IPS DF 19.7 (cell line): ENCODE data around the gene IL6R.

ENCODE experiments used
- DNase-seq: peaks from one replicate; pipeline ENCODE4 v3.0.0-alpha.2; 2013; ENCODE audit warnings: low read depth, low spot score

Gene IL6R

DNA sequence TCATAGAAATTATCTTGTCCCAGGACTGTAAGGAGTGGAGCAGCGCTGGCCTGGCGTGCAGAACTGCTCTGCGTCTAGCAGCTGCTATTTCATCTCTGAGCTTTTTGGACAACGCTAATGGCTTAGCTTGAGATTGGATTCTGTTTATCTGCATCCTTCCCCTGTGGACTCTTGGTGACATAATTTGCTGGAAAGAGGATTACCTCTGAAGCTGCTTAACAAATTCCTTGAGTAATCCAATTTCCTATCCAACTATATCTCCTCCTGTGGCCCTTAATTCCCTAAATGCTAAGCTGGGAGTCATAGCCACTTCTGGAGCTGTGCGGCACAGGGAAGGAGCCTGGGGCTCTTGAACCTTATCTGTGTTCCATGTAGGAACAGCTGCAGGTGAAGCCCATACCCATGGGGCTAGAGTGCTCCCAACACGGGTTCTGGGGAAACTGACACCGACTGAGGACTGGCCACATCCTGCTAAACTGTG, 43.2 kb downstream of the IL6R start:
- no peak for DNase-seq

DNA sequence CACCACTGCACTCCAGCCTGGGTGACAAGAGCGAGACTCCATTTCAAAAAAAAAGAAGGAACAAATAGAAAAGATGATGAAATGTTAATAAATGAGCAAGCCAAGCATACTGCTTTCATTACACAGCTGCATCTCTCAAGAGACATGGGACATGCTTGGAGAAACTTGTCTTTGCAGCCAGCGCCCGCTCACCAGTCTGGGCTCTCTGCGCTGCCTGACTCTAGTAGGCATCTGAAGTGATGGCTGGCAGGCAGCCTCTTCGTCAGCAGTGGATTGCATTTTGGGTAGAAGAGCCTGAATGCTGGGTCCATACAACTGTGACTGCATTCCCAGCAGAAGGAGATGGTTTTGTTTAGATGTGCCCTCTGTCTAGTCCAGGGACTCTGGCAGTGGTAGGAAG, 48.0 kb downstream of the IL6R start:
- no peak for DNase-seq

DNA sequence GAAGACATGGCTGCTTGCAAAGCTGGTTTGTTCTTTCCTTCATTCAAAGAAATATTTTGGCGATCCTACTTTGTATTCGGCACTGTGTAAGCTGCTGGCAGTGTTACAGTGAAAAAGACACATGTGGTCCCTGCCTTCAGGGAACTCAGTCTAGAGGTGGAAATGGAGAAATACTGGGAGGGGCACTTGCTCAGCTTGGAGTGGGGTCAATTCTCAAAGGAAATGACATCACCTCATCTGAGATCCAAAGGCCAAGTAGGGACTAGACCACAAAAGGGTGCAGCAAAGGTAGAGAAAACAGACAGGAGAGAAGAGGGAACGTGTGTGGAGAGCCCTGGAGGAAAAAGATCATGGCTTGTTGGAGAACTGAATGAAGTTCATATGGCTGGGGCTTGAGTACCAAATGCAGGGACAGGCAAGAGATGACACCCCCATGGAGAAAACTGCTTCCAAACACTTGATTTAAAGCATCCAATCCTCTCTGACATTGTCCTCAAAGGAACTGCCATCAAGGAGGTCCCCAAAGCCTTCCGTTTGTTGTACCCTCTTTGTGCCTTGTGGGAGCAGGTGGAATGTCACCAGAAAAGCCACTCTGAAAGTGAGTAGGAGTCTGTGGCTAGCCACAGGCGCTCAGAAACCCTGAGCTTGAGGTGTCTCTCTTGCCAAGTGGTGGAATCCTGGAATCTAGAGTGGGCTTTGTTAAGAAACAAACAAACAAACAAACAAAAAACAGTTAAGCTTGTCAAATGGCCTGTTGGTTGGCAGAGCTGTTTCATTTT, 48.6 kb downstream of the IL6R start:
- DNase-seq, result no peak

DNA sequence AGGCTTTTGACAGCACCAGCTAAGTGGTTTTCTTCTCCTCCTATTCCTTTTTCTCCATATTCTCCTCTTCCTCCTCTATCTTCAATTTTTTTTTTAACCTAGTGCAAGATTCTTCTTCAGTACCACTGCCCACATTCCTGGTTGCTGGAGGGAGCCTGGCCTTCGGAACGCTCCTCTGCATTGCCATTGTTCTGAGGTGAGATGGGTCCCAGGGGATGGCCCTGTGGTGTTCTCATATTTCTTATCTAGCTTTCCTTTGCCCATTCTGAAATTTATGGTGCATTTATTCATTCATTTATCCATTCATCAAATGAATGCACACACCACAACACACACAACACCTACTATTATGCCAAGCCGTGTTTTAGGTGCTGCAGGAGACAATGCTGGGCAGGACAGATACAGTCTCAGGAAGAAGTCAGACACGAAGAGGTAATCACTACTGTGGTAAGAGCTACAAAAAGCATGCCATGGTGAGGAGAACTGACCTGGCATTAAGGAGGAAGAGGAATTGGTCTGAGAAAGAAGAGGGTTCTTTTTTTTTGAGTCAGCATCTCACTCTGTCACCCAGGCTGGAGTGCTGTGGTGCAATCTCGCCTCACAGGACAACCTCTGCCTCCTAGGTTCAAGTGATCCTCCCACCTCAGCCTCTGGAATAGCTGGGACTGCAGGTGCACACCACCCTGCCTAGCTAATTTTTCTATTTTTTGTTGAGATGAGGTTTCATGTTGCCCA, 49.4 kb downstream of the IL6R start:
- DNase-seq, result no peak

DNA sequence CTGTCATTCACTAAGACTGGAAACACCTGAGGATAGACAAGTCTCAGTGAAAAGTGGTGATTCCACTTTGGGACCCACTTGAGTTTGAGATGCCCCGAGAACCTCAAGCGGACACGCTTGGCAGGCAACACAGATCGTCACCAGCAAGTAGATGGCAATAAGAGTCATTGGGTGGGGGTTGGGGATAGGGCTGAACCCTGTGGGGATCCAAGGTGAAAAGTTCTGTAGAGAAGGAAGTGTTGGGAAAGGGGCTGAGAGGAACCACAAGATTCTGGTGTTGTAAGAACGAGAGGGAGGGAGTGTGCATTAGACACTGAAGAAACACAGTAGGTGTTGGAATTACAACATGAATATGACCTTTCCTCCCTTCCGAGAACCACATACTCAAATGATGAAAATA, 51.5 kb downstream of the IL6R start:
- DNase-seq, result no peak

DNA sequence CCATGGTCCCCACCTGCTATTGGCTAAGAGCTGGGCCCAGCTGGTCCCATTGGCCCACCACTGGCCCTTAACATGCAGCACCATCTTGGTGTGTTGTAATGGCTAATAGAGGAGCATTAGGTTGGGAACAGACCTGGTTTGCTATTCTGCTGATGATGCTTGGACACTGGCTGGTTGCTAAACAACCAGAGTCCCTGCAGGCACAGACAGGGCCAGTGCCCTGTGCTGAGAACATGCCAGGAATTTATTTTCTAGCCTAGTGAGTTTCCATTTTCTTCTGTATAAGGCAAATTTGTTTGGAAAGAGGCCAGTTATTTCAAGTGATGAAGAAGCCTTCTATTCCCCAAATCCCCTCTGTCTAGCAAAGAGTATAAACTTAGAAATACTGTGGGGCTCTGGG, 53.9 kb downstream of the IL6R start:
- no peak for DNase-seq

DNA sequence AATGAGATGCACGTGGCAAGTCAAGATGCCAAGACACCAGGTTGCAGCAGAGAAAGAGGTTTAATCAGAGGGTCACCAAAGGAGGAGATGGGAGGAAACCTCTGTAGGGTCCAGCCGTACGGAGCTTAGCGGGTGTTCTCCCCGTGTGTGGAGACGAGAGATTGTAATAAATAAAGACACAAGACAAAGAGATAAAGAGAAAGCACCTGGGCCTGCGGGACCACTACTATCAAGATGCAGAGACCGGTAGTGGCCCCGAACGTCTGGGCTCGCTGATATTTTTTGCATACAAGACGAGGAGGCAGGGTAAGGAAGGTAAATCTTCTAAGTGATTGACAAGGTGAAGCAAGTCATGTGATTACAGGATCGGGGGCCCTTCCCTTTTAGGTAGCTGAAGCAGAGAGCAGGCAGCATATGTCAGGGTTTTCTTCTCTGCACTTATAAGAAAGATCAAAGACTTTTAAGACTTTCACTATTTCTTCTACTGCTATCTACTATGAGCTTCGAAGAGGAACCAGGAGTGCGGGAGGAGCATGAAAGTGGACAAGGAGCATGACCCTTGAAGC, 55.6 kb downstream of the IL6R start:
- no peak for DNase-seq

DNA sequence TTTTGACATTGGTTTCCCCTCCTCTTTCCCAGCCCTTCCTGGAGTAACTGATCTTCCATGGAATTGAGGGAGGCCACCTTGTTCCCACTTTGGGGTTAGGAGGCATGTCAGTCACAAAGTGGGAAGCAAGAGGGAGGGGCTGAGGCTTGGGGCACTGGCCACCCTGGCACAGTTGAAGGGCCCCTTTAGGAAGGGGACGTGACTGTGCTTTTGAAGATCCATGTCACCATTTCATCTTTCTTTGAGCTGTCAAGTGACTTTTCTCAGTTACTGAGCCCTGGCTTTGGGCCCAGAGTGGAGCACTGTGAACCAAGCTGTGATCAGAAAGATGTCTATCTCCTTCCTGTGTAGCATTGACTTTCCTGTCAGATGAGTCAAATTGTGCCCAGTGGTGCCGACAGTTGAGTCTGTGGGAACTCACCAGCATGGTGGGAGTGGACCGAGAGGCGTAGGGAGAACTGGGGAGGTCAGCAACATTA, 58.4 kb downstream of the IL6R start:
- no peak for DNase-seq

DNA sequence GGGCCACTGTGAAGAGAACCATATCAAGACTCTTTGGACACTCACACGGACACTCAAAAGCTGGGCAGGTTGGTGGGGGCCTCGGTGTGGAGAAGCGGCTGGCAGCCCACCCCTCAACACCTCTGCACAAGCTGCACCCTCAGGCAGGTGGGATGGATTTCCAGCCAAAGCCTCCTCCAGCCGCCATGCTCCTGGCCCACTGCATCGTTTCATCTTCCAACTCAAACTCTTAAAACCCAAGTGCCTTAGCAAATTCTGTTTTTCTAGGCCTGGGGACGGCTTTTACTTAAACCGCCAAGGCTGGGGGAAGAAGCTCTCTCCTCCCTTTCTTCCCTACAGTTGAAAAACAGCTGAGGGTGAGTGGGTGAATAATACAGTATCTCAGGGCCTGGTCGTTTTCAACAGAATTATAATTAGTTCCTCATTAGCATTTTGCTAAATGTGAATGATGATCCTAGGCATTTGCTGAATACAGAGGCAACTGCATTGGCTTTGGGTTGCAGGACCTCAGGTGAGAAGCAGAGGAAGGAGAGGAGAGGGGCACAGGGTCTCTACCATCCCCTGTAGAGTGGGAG, 60.6 kb downstream of the IL6R start:
- no peak for DNase-seq

DNA sequence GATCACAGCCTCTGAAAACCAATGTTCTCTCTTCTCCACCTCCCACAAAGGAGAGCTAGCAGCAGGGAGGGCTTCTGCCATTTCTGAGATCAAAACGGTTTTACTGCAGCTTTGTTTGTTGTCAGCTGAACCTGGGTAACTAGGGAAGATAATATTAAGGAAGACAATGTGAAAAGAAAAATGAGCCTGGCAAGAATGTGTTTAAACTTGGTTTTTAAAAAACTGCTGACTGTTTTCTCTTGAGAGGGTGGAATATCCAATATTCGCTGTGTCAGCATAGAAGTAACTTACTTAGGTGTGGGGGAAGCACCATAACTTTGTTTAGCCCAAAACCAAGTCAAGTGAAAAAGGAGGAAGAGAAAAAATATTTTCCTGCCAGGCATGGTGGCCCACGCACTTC, 61.1 kb downstream of the IL6R start:
- DNase-seq, result no peak

DNA sequence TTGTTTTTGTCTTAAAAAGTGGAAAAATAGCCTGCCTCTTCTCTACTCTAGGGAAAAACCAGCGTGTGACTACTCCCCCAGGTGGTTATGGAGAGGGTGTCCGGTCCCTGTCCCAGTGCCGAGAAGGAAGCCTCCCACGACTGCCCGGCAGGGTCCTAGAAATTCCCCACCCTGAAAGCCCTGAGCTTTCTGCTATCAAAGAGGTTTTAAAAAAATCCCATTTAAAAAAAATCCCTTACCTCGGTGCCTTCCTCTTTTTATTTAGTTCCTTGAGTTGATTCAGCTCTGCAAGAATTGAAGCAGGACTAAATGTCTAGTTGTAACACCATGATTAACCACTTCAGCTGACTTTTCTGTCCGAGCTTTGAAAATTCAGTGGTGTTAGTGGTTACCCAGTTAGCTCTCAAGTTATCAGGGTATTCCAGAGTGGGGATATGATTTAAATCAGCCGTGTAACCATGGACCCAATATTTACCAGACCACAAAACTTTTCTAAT, 61.8 kb downstream of the IL6R start:
- no peak for DNase-seq

DNA sequence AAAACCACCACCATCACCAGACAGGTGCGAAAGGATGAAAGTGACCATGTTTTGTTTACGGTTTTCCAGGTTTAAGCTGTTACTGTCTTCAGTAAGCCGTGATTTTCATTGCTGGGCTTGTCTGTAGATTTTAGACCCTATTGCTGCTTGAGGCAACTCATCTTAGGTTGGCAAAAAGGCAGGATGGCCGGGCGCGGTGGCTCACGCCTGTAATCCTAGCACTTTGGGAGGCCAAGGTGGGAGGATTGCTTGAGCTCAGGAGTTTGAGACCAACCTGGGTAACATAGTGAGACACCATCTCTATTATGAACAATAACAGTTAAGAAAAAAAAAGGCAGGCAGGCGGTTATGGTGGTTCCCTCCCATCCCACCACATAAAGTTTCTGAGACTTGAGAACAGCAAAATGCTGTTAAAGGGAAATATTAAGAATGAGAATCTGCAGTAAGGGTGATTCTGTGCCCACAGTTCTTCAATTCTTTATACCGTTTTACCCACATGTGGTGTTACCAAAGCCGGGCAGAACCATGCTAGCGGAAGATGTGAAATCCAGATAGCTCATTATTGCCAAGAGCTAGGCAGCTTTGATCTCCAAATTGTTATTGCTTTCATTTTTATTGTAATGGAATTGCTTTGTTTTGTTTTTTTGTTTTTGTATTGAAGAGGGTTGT, 62.4 kb downstream of the IL6R start:
- no peak for DNase-seq

DNA sequence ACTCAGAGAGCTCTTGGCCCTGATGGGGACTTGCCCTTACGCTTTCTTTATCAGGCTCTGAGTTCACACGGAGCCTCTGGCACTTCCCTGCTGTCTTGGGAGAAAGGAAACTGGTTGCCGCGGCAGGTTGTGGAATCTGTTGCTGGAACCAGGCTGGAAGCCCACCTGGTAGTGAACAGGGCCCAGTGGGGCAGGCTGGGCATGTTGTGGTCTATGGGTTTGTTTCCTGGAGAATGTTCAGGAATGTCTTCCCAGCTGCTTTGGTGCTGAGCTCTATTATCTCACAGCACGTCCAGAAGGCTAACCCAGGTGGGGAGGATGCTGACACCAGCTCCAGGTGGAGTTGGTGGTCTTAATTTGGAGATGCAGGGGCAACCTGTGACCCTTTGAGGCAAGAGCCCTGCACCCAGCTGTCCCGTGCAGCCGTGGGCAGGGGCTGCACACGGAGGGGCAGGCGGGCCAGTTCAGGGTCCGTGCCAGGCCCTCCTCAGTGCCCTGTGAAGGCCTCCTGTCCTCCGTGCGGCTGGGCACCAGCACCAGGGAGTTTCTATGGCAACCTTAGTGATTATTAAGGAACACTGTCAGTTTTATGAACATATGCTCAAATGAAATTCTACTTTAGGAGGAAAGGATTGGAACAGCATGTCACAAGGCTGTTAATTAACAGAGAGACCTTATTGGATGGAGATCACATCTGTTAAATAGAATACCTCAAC, 63.5 kb downstream of the IL6R start:
- DNase-seq, result no peak

DNA sequence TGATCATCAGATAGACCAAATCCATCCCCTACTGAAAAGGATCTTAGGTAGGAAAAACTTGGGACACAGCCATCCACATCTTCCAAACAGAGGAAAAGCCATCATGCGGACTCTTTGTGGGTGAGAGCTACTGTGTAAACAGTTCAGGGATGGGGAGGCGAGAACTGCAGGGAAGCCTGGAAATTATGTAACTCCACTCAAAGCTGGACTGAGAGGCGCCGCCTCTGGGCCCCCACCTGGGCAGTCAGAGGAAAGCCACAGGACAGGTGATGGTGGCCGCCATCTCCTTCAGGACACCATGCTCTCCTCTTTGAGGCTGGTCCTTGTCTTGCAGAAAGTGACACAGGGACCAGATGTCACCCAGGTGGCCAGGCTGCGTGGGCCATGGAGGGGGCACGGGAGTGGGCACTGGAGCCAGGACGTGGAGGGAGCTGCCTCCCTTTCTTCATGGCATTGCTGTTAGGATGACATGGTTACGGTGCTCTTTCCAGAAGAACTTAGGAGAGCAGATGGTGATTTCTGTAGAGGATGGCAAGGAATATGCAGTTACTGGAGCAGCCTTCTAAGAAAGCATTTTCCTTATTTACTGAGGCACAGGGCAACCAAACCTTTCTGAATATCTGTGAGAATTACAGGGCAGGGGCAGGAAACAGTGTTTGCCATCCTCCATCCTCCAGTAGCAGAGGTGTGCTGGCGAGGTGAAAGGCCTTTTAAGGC, 64.9 kb downstream of the IL6R start:
- DNase-seq, result no peak

DNA sequence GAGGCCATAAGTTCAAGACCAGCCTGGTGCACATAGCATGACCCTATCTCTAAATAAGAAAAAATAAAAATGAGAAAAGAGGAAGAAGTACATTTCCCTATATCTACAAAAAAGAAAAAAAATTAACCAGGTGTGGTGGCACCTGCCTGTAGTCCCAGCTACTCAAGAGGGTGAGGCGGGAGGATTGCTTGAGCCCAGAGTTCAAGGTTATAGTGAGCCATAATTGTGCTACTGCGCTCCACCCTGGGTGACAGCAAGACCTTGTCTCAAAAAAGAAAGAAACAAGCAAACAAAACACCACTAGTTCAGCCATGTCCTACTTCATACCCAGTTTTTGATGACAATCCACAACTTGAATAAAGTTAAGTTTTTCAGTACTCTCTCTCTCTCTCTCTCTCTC, 66.2 kb downstream of the IL6R start:
- DNase-seq, result no peak

DNA sequence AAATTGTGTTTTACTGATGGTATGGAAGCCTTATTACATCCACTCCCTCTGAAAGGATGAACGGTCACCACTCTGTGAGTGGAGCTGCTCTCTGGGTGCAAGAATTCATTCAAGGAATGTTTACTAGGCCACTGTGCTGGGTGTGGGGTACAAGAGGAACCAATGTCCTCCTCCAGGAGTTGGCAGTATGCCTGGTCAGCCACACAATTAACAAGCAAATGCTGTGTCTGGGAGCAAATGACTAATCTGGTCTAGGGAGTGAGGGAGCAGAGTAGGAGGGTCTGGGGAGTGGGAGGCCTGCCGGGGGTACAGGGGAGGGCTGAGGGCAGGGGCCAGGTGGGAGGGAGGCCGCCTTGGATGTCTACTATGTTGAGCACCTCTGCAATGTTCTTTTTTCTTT, 69.7 kb downstream of the IL6R start:
- no peak for DNase-seq

DNA sequence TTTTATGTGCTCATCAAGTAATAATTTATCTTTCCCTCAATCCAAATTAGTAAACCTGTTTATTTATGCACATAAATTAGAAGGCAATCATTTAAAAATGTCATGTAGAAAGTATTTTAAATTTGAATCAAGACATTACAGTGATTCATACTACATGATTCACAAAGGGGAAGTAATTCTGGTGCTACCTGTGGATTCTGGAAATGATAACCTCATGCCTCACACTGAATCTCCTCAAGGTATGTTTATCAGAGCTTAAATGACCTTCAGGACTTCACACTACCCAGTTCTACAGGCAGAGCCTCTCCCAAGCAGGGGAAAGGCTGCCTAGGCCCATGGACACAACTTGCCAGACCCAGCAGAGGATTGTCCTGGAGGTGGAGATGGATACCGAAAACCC, 71.6 kb downstream of the IL6R start:
- no peak for DNase-seq

DNA sequence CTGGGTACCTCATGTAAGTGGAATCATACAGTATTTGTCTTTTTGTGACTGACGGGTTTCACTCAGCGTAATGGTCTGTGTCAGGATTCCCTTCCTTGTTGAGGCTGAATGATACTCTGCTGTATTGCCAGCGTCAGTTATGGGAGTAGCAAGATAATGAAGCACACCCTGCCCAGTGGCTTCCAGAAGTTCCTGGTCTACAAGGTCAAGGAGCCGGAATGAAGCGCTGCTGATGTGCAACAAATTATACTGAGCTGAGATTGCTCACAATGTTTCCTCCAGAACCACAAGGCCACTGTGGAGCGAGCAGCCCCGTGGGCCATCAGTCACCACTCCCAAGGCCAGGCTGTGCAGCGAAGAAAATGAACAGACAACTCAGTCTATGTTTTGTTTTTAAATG, 72.9 kb downstream of the IL6R start:
- no peak for DNase-seq

DNA sequence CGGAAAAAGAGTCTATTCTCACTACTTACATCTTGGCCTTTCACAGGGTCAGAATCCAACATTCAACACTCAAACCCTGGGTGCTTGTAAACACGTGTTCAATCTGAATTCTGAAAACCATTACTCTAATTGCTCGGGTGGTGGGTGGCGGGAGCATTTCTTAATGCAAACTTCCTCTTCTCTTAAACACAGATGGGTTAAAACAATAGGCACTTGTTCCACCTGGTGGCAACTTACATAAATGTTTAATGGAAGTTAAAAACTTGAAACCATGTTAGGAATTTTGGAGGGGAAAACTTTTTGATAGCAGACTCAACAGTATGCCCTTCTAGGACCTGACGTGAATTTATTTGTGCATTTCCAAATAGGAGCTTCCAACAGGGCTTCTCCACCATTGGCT, 73.5 kb downstream of the IL6R start:
- DNase-seq, result no peak

DNA sequence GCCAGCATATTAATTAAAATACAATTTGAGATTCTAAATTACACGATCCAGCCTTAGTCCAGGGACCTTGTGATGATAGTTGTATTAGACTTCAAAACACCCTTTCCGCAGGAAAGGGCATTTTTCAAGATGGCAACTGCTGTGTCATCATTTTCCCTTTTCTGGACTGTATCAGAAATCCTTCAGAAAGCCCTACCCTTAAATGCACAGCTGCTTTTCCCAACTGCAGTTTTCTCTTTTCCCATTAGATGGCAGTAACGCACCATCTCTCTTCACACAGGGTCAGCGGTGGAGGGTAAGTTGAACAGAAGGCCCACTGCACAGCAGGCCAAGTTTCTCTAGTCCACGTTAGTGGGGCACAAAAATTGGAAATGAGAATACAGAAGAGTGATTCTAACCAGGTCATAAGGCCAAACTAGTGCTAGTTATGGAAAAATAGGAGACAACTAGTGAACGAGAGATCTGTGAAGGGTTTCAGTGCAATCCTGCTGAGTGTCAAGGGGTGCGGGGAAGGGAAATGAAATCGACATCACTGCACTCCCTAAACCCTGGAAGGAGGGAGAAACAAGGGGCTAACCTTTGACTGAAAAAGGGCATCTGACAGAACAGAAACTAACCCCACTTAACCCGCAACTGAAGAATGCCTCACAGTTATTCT, 74.8 kb downstream of the IL6R start:
- DNase-seq, result no peak
